Measurements from ENCODE around the gene ZNF75A. TPM values are rescaled to one million over a fixed set of nuclear protein-coding genes. Genes with fewer than 3 reads are reported as not detected.
"Not testable (repeated sequence)": the region's sequence is repeated elsewhere in the genome, so short reads cannot be mapped to it uniquely, and the experiment has no call there.

The ZNF75A gene
- total RNA-seq, 1 donor from 2014 or later: 43.8 TPM

GRCh38 chr16:3264137-3265036 lies 40.9 kb upstream of the ZNF75A start:
- Mint-ChIP-seq H3K27me3 (ENCODE audit: low read depth) (peaks cover 8% of the 10 kb centered on the region), H3K9me3 (peaks cover 2% of the 10 kb centered on the region), H3K27ac (ENCODE audit: unreplicated experiment) (peak overlapping the region; percentile 78)

GRCh38 chr16:3266873-3267537 lies 38.3 kb upstream of the ZNF75A start:
- H3K4me1 Mint-ChIP-seq: peaks cover 12% of the 10 kb centered on the region
- TF ChIP-seq CTCF (conservative IDR thresholded peaks at IDR 0.05): peak; percentile 56
- H3K9me3 Mint-ChIP-seq: peaks cover 2% of the 10 kb centered on the region
- H3K4me3 Mint-ChIP-seq: peak overlapping the region; percentile 38
- no peak overlapping the region for H3K27ac Mint-ChIP-seq (ENCODE audit: unreplicated experiment)
- peaks cover 3% of the 10 kb centered on the region for H3K36me3 Mint-ChIP-seq (ENCODE audit: low read depth)
- peaks cover 4% of the 10 kb centered on the region for H3K27me3 Mint-ChIP-seq (ENCODE audit: low read depth)
- DNase-seq (ENCODE audit: low read depth, low spot score): no peak

More at GRCh38 chr16:3264137-3265036, 40.9 kb upstream of the ZNF75A start:
- DNase-seq (ENCODE audit: low read depth, low spot score): peak; percentile 96
- peak; percentile 50 for TF ChIP-seq CTCF (conservative IDR thresholded peaks at IDR 0.05)
- Mint-ChIP-seq H3K4me3 (peak overlapping the region; percentile 87), H3K36me3 (ENCODE audit: low read depth) (peaks cover 3% of the 10 kb centered on the region), H3K4me1 (peaks cover 12% of the 10 kb centered on the region)

- no peak for DNase-seq (ENCODE audit: low read depth, low spot score)
- H3K36me3 Mint-ChIP-seq (ENCODE audit: low read depth): peaks cover 3% of the 10 kb centered on the region
- H3K4me3 Mint-ChIP-seq: peak overlapping the region; percentile 44
- H3K9me3 Mint-ChIP-seq: peaks cover 2% of the 10 kb centered on the region
- H3K27ac Mint-ChIP-seq (ENCODE audit: unreplicated experiment): no peak overlapping the region
- TF ChIP-seq CTCF (conservative IDR thresholded peaks at IDR 0.05): no peak
- H3K27me3 Mint-ChIP-seq (ENCODE audit: low read depth): peaks cover 4% of the 10 kb centered on the region
- peaks cover 12% of the 10 kb centered on the region for H3K4me1 Mint-ChIP-seq
Measured at GRCh38 chr16:3268294-3268693, 37.0 kb upstream of the ZNF75A start.

- Mint-ChIP-seq H3K27me3 (ENCODE audit: low read depth) (peaks cover 14% of the 10 kb centered on the region), H3K4me1 (peaks cover 12% of the 10 kb centered on the region)
- not testable (repeated sequence) for DNase-seq (ENCODE audit: low read depth, low spot score); H3K27ac Mint-ChIP-seq (ENCODE audit: unreplicated experiment); H3K36me3 Mint-ChIP-seq (ENCODE audit: low read depth); H3K9me3 Mint-ChIP-seq; H3K4me3 Mint-ChIP-seq
Measured at GRCh38 chr16:3270718-3271117, 34.6 kb upstream of the ZNF75A start.

GRCh38 chr16:3271281-3271680 lies 34.0 kb upstream of the ZNF75A start:
- H3K36me3 Mint-ChIP-seq (ENCODE audit: low read depth): not testable (repeated sequence)
- H3K27me3 Mint-ChIP-seq (ENCODE audit: low read depth): peaks cover 16% of the 10 kb centered on the region

GRCh38 chr16:3274490-3274889 lies 30.8 kb upstream of the ZNF75A start:
- H3K27ac Mint-ChIP-seq (ENCODE audit: unreplicated experiment): no peak overlapping the region
- peaks cover 12% of the 10 kb centered on the region for H3K4me1 Mint-ChIP-seq
- peak overlapping the region; percentile 15 for H3K4me3 Mint-ChIP-seq
- no peak for TF ChIP-seq CTCF (conservative IDR thresholded peaks at IDR 0.05)
- no peaks in the 10 kb centered on the region for H3K36me3 Mint-ChIP-seq (ENCODE audit: low read depth)
- H3K27me3 Mint-ChIP-seq (ENCODE audit: low read depth): peaks cover 40% of the 10 kb centered on the region
- DNase-seq (ENCODE audit: low read depth, low spot score): no peak
- peaks cover 5% of the 10 kb centered on the region for H3K9me3 Mint-ChIP-seq

More at GRCh38 chr16:3271281-3271680, 34.0 kb upstream of the ZNF75A start:
- H3K4me1 Mint-ChIP-seq: peaks cover 12% of the 10 kb centered on the region
- H3K27ac Mint-ChIP-seq (ENCODE audit: unreplicated experiment); H3K4me3 Mint-ChIP-seq; H3K9me3 Mint-ChIP-seq; DNase-seq (ENCODE audit: low read depth, low spot score): not testable (repeated sequence)

Data from neural crest cell (in vitro differentiated cells).